Measurements from ENCODE around the gene GCK.

The GCK gene

GRCh38 chr7:44117801-44118429 lies 71.3 kb downstream of the GCK start:
- Histone ChIP-seq H3K27ac (ENCODE audit: low read depth in 2 of 2, low read length in 2 of 2) (no peak overlapping the region), H3K9me3 (ENCODE audit: control insufficient read depth in 2 of 2, low read length in 2 of 2) (no peaks in the 10 kb centered on the region), H3K4me3 (ENCODE audit: low read length in 2 of 2) (no peak overlapping the region), H3K27me3 (ENCODE audit: control insufficient read depth in 2 of 2, insufficient read depth in 2 of 2, low read length in 2 of 2) (no peaks in the 10 kb centered on the region), H3K9ac (ENCODE audit: low read depth in 1 of 2, low read length in 2 of 2) (no peak overlapping the region), H3K36me3 (ENCODE audit: control insufficient read depth in 2 of 2, insufficient read depth in 2 of 2, low read length in 2 of 2) (peaks cover 8 to 31% of the 10 kb centered on the region in 2 donors), H3K4me1 (ENCODE audit: control insufficient read depth in 2 of 2, insufficient read depth in 2 of 2, low read length in 2 of 2) (peaks cover 4 to 6% of the 10 kb centered on the region in 2 donors)

DNA sequence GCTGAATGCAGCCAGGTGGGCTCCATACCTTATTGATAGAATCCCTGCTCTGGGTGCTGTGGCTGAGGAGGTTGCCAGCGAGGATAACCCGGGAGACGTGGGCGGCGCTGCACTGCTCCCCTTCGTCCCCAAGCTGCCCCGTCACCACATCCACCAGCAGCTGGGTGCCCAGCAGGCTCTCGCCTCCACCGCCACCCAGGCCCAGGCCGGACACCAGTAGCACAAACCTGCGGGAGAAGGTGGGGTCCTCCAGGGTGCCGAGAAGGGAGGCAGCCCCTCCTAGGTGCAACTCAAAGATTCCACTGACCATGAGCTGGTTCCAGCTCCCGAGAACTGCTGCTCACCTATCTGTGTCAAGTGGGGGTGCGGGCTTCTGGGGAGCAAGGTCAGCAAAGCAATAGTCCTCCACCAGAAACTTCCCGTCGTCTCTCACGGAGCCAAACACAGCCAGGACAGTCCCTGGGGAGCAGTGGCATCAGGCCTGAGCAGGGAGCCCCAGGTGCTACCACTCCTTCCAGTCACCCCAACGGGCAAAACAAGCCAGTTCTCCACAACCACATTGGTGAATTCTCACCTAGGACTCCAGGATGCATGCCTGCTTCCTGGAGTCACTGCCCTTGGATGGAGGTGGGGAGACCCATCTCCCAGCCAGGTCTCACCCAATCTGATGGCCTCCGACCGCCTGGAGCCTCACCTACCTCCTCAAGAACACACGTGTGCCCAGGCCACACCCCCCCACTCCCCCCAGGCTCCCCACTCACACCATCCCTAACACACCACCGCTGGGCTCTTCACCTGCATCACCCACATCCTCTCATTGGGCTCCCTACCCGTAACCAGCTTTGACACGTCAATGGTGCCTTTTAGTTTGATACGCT lies 72.2 kb downstream of the GCK start:
- Histone ChIP-seq H3K36me3 (ENCODE audit: control insufficient read depth in 2 of 2, insufficient read depth in 2 of 2, low read length in 2 of 2) (peaks cover 8 to 31% of the 10 kb centered on the region in 2 donors), H3K4me1 (ENCODE audit: control insufficient read depth in 2 of 2, insufficient read depth in 2 of 2, low read length in 2 of 2) (peaks cover 0 to 2% of the 10 kb centered on the region in 2 donors), H3K4me3 (ENCODE audit: low read length in 2 of 2) (no peak overlapping the region), H3K27me3 (ENCODE audit: control insufficient read depth in 2 of 2, insufficient read depth in 2 of 2, low read length in 2 of 2) (no peaks in the 10 kb centered on the region), H3K9ac (ENCODE audit: low read depth in 1 of 2, low read length in 2 of 2) (no peak overlapping the region), H3K9me3 (ENCODE audit: control insufficient read depth in 2 of 2, low read length in 2 of 2) (no peaks in the 10 kb centered on the region), H3K27ac (ENCODE audit: low read depth in 2 of 2, low read length in 2 of 2) (no peak overlapping the region)

DNA sequence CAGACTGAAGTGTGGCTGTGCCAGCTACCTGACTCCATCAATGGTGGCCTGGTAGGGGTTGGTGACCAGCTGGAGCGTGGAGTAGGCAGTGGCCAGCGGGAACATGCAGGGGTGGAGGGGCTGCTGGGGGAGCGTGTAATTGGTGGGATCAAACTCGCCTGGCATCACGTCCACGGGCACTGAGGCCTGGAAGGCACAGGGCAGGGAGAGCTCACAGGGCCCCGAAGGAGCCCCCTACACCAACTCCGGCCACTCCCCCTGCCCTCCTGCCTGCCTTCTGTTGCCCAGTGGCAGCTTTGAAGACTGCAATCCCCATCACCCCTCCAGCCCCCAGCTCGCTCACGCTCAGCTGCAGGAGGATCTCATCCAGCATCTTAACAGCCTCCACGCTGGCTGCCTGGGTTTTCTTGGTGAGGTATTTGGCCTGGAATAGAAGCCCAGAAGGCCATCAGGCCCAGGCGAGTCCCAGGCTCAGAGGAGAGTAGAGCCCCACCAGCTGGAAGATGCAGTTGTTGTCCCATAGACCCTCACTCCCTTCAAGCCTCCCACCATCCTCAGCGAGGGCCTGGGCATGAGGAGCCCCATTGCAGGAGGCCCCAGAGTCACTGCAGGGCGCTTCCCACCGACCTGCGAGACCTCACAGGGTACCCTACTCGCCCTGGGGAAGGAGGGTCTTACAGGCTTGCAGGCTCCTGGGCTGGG lies 73.0 kb downstream of the GCK start:
- Histone ChIP-seq H3K36me3 (ENCODE audit: control insufficient read depth in 2 of 2, insufficient read depth in 2 of 2, low read length in 2 of 2) (peaks cover 8 to 31% of the 10 kb centered on the region in 2 donors), H3K27me3 (ENCODE audit: control insufficient read depth in 2 of 2, insufficient read depth in 2 of 2, low read length in 2 of 2) (no peaks in the 10 kb centered on the region), H3K27ac (ENCODE audit: low read depth in 2 of 2, low read length in 2 of 2) (no peak overlapping the region), H3K9me3 (ENCODE audit: control insufficient read depth in 2 of 2, low read length in 2 of 2) (no peaks in the 10 kb centered on the region), H3K4me3 (ENCODE audit: low read length in 2 of 2) (no peak overlapping the region), H3K4me1 (ENCODE audit: control insufficient read depth in 2 of 2, insufficient read depth in 2 of 2, low read length in 2 of 2) (peaks cover 0 to 2% of the 10 kb centered on the region in 2 donors), H3K9ac (ENCODE audit: low read depth in 1 of 2, low read length in 2 of 2) (no peak overlapping the region)

DNA sequence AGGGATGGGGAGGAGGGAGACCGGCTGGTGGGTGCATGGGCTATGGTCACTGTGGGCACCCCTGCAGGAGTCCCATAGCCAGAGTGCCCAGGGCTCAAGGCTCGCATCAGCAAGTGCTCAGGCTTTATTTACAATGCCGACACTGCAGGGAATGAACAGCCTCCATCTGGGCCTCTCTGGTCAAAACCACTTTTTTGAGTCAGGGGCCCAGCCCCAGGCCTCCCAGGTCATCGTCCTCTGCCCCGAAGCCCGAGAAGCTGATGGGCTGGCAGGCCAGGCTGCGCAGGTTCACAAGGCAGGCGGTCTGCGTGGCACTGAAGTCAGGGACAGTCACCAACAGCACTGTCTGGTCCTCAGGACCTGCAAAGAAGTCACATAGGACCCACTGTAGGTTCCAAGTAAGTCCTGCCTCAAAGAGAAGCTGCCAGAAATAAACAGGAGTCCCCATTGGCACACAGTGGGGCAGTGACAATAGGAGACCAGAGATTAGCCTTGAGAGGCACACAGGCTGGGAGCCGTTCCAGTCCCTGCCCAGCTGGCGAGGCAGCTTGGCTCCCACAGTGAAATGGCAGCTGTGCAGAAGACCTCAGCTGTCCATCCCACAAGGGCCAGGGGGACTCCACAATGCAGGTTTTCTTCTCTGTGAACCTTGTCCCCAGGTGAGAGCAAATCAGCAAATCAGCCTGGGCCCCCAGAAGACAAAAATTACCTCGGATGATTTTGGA lies 74.5 kb downstream of the GCK start:
- no peak overlapping the region for H3K27ac ChIP-seq (ENCODE audit: low read depth in 2 of 2, low read length in 2 of 2)
- H3K36me3 ChIP-seq (ENCODE audit: control insufficient read depth in 2 of 2, insufficient read depth in 2 of 2, low read length in 2 of 2), result peaks cover 4 to 24% of the 10 kb centered on the region in 2 donors
- H3K9me3 ChIP-seq (ENCODE audit: control insufficient read depth in 2 of 2, low read length in 2 of 2), result no peaks in the 10 kb centered on the region
- H3K4me1 ChIP-seq (ENCODE audit: control insufficient read depth in 2 of 2, insufficient read depth in 2 of 2, low read length in 2 of 2), result peaks cover 0 to 2% of the 10 kb centered on the region in 2 donors
- no peaks in the 10 kb centered on the region for H3K27me3 ChIP-seq (ENCODE audit: control insufficient read depth in 2 of 2, insufficient read depth in 2 of 2, low read length in 2 of 2)
- no peak overlapping the region for H3K4me3 ChIP-seq (ENCODE audit: low read length in 2 of 2)
- H3K9ac ChIP-seq (ENCODE audit: low read depth in 1 of 2, low read length in 2 of 2), result no peak overlapping the region

- no peaks in the 10 kb centered on the region for H3K27me3 ChIP-seq (ENCODE audit: control insufficient read depth in 2 of 2, insufficient read depth in 2 of 2, low read length in 2 of 2)
- H3K4me3 ChIP-seq (ENCODE audit: low read length in 2 of 2), result no peak overlapping the region
- peaks cover 0 to 2% of the 10 kb centered on the region in 2 donors for H3K4me1 ChIP-seq (ENCODE audit: control insufficient read depth in 2 of 2, insufficient read depth in 2 of 2, low read length in 2 of 2)
- no peaks in the 10 kb centered on the region for H3K9me3 ChIP-seq (ENCODE audit: control insufficient read depth in 2 of 2, low read length in 2 of 2)
- peaks cover 3 to 24% of the 10 kb centered on the region in 2 donors for H3K36me3 ChIP-seq (ENCODE audit: control insufficient read depth in 2 of 2, insufficient read depth in 2 of 2, low read length in 2 of 2)
- no peak overlapping the region for H3K27ac ChIP-seq (ENCODE audit: low read depth in 2 of 2, low read length in 2 of 2)
- H3K9ac ChIP-seq (ENCODE audit: low read depth in 1 of 2, low read length in 2 of 2), result no peak overlapping the region
Observed at GRCh38 chr7:44113764-44114354, 75.4 kb downstream of the GCK start.

DNA sequence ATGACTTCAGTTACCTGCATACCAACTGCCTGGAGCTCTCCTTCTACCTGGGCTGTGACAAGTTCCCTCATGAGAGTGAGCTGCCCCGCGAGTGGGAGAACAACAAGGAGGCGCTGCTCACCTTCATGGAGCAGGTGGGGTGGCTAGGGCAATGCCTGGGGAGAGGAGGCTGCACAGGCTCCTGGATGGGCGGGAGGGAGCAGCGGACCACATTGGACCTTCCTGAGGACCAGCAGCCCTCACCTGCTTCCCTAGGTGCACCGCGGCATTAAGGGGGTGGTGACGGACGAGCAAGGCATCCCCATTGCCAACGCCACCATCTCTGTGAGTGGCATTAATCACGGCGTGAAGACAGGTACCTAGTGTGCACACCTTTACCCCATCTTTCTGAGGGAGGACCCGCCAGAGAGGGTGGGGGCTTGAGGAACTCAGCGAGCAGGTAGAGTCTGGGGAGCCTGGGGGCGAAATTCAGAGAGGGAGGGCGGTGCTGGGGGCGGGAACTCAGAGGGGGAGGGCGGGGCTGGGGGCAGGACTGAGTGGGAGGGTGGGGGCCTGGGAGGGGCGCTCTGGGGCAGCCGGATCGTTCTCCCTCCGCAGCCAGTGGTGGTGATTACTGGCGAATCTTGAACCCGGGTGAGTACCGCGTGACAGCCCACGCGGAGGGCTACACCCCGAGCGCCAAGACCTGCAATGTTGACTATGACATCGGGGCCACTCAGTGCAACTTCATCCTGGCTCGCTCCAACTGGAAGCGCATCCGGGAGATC lies 76.1 kb downstream of the GCK start:
- H3K9me3 ChIP-seq (ENCODE audit: control insufficient read depth in 2 of 2, low read length in 2 of 2), result no peaks in the 10 kb centered on the region
- peaks cover 3 to 23% of the 10 kb centered on the region in 2 donors for H3K36me3 ChIP-seq (ENCODE audit: control insufficient read depth in 2 of 2, insufficient read depth in 2 of 2, low read length in 2 of 2)
- H3K4me1 ChIP-seq (ENCODE audit: control insufficient read depth in 2 of 2, insufficient read depth in 2 of 2, low read length in 2 of 2), result peaks cover 0 to 2% of the 10 kb centered on the region in 2 donors
- H3K9ac ChIP-seq (ENCODE audit: low read depth in 1 of 2, low read length in 2 of 2), result no peak overlapping the region
- H3K4me3 ChIP-seq (ENCODE audit: low read length in 2 of 2), result no peak overlapping the region
- no peak overlapping the region for H3K27ac ChIP-seq (ENCODE audit: low read depth in 2 of 2, low read length in 2 of 2)
- H3K27me3 ChIP-seq (ENCODE audit: control insufficient read depth in 2 of 2, insufficient read depth in 2 of 2, low read length in 2 of 2), result no peaks in the 10 kb centered on the region

DNA sequence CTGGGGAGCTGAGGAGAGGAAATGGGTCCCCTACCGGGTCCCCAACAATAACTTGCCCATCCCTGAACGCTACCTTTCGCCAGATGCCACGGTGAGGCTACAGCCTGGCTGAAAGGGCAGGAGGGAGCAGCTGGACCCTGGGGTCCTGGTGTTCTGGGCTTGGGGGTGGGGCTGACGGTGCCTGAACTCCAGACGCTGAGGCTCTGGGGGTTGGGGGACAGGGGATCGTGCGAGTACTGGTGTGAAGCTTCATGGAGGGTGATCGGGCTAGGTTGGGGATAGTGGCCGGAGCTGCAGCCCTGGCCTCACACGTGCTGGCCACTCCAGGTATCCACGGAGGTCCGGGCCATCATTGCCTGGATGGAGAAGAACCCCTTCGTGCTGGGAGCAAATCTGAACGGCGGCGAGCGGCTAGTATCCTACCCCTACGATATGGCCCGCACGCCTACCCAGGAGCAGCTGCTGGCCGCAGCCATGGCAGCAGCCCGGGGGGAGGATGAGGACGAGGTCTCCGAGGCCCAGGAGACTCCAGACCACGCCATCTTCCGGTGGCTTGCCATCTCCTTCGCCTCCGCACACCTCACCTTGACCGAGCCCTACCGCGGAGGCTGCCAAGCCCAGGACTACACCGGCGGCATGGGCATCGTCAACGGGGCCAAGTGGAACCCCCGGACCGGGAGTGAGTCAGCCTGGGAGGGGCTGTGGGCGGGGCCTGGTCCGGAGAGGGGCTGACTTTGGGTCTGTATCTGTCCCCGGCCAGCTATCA lies 76.8 kb downstream of the GCK start:
- peaks cover 0 to 2% of the 10 kb centered on the region in 2 donors for H3K4me1 ChIP-seq (ENCODE audit: control insufficient read depth in 2 of 2, insufficient read depth in 2 of 2, low read length in 2 of 2)
- H3K4me3 ChIP-seq (ENCODE audit: low read length in 2 of 2), result no peak overlapping the region
- H3K9me3 ChIP-seq (ENCODE audit: control insufficient read depth in 2 of 2, low read length in 2 of 2), result no peaks in the 10 kb centered on the region
- H3K36me3 ChIP-seq (ENCODE audit: control insufficient read depth in 2 of 2, insufficient read depth in 2 of 2, low read length in 2 of 2), result peaks cover 3 to 20% of the 10 kb centered on the region in 2 donors
- H3K27ac ChIP-seq (ENCODE audit: low read depth in 2 of 2, low read length in 2 of 2), result no peak overlapping the region
- H3K27me3 ChIP-seq (ENCODE audit: control insufficient read depth in 2 of 2, insufficient read depth in 2 of 2, low read length in 2 of 2), result no peaks in the 10 kb centered on the region
- no peak overlapping the region for H3K9ac ChIP-seq (ENCODE audit: low read depth in 1 of 2, low read length in 2 of 2)

DNA sequence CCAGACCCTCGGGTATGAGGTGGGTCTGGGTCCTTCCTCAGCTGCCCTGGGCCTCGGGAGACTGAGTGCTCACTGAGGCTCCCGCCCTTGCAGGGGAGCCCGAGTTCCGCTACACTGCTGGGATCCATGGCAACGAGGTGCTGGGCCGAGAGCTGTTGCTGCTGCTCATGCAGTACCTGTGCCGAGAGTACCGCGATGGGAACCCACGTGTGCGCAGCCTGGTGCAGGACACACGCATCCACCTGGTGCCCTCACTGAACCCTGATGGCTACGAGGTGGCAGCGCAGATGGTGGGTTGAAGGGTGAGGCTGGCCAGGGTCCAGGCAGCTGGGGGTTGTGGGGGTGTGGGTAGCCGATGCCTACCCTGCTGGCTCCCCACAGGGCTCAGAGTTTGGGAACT lies 77.5 kb downstream of the GCK start:
- H3K27me3 ChIP-seq (ENCODE audit: control insufficient read depth in 2 of 2, insufficient read depth in 2 of 2, low read length in 2 of 2), result no peaks in the 10 kb centered on the region
- H3K9ac ChIP-seq (ENCODE audit: low read depth in 1 of 2, low read length in 2 of 2), result no peak overlapping the region
- H3K36me3 ChIP-seq (ENCODE audit: control insufficient read depth in 2 of 2, insufficient read depth in 2 of 2, low read length in 2 of 2), result peaks cover 3 to 15% of the 10 kb centered on the region in 2 donors
- H3K4me1 ChIP-seq (ENCODE audit: control insufficient read depth in 2 of 2, insufficient read depth in 2 of 2, low read length in 2 of 2), result peaks cover 0 to 2% of the 10 kb centered on the region in 2 donors
- H3K9me3 ChIP-seq (ENCODE audit: control insufficient read depth in 2 of 2, low read length in 2 of 2), result no peaks in the 10 kb centered on the region
- no peak overlapping the region for H3K27ac ChIP-seq (ENCODE audit: low read depth in 2 of 2, low read length in 2 of 2)
- no peak overlapping the region for H3K4me3 ChIP-seq (ENCODE audit: low read length in 2 of 2)
